ENCODE data around the gene PRAMEF5. TPM values are rescaled to one million over a fixed set of nuclear protein-coding genes. Genes with fewer than 3 reads are reported as not detected.

PRAMEF5 gene
- not detected for total RNA-seq

DNA sequence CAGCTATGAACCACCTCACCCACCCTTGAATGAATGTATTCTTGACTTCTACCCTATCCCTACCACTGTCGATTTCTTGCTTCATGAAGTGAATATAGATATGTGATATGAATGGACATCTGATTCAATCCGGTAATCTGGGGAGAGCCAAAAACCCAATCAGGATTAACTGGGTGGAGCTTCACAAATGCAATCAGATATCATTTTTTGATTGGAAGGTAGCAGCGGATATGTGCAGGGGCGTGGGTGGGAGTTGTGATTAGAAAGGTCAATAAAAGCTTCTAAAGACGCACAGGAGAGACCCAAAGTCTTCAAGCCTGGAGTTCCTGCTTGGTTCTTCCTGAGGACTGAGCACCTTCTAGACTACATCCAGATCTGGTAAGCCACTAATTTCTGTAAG, at the start of gene PRAMEF5:
Gene PRAMEF5, plus strand, starts transcription at position 301 of the 400 bp plus-strand sequence. CDS start 5,071 bp downstream, outside the sequence.

DNA sequence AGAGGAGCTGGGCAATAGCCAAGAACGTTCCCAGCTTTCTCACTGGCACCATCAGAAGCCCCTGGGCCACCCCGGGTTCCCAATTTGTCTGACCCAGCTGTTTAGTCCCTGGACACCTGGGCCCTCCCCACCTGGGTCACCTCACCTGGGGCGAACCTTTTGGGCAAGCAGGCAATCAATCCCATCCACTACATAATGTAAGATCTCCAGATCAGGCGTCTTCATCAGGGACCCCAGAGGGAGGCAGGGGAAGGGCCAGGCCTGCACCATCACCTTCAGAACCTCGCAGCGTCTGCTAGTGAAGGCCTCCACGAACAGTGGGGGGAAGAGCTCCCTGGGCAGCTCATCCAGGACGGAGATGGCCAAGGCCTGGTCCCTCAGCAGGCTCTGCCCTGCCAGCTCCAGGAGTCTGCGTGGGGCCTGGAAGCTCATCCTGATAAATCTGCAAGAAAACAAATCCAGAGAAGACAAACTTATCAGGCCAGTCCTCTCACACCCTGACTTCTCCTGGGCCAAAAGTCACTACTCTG, 28.3 kb upstream of the PRAMEF5 start, which contains the start of gene PRAMEF18:
Gene PRAMEF18, minus strand, starts transcription at position 480 of the 530 bp plus-strand sequence. Its CDS starts 48 bp downstream, at position 432.

DNA sequence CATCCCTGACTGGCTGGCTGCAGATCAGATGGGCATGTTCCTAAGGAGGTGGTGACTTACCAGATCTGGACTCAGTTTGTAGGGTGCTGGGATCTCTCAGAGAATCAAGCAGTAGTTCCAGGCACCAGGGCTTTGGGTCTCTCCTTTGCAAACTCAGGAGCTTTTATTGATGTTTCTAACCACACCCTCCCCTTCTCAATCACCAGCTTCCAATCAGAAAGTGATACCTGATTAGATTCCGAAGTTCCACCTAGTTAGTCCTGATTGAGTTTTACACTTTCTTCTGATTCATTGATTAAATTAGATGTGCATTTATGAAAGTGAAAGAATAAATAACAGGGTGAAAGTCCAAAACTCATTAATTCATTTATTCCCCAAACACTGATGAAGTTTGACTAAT, 31.0 kb downstream of the PRAMEF5 start, which contains the start of gene PRAMEF8:
Gene PRAMEF8, minus strand, starts transcription at position 101 of the 400 bp plus-strand sequence. CDS start 1,046 bp downstream, outside the sequence.

DNA sequence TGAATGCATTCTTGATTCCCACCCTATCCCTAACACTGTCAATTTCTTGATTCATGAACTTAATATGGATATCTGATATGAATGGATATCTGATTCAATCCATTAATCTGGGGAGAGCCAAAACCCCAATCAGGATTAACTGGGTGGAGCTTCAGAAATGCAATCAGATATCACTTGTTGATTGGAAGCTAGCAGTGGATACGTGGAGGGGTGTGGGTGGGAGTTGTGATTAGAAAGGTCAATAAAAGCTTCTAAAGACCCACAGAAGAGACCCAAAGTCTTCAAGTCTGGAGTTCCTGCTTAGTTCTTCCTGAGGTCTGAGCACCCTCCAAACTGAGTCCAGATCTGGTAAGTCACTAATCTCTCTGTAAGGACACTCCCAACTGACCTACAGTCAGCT, 49.2 kb downstream of the PRAMEF5 start, which contains the start of gene PRAMEF33:
Gene PRAMEF33, plus strand, starts transcription at position 301 of the 400 bp plus-strand sequence. CDS start 2,416 bp downstream, outside the sequence.

Other genes starting within 250 kb of the PRAMEF5 start
- not detected for gene PRAMEF27, start 197.6 kb upstream of the PRAMEF5 start, total RNA-seq
- gene HNRNPCL3, start 193.4 kb upstream of the PRAMEF5 start, total RNA-seq: not detected
- not detected for gene PRAMEF25, start 183.4 kb upstream of the PRAMEF5 start, total RNA-seq
- gene HNRNPCL2, start 137.3 kb upstream of the PRAMEF5 start, total RNA-seq: not detected
- not detected for gene PRAMEF26, start 98.2 kb upstream of the PRAMEF5 start, total RNA-seq
- not detected for gene HNRNPCL4, start 88.6 kb upstream of the PRAMEF5 start, total RNA-seq
- not detected for gene PRAMEF9, start 82.3 kb upstream of the PRAMEF5 start, total RNA-seq
- gene PRAMEF13, start 52.8 kb upstream of the PRAMEF5 start, total RNA-seq: not detected
- not detected for gene PRAMEF18, start 28.0 kb upstream of the PRAMEF5 start, total RNA-seq
- not detected for gene PRAMEF8, start 30.9 kb downstream of the PRAMEF5 start, total RNA-seq
- gene PRAMEF33, start 49.3 kb downstream of the PRAMEF5 start, total RNA-seq: not detected
- not detected for gene PRAMEF15, start 61.4 kb downstream of the PRAMEF5 start, total RNA-seq
- not detected for gene PRAMEF14, start 92.9 kb downstream of the PRAMEF5 start, total RNA-seq
- gene PRAMEF19, start 117.7 kb downstream of the PRAMEF5 start, total RNA-seq: not detected
- not detected for gene PRAMEF17, start 135.4 kb downstream of the PRAMEF5 start, total RNA-seq
- gene PRAMEF20, start 156.3 kb downstream of the PRAMEF5 start, total RNA-seq: not detected